Vagina (tissue), 2 donors: ENCODE measurements around the gene GZF1.

Experiments
- POLR2A ChIP-seq, 2 donors: fragments of 450-650 bp; IDR thresholded peaks; one replicate each; pipeline ENCODE4 v1.6.1; 2017; ENCODE audit warnings: antibody characterized with exemption in 2 of 2, mild to moderate bottlenecking in 2 of 2, moderate library complexity in 2 of 2
- POLR2AphosphoS5 ChIP-seq, 2 donors: sonication (generic); formaldehyde crosslinking; IDR thresholded peaks; one replicate each; pipeline ENCODE4 v1.9.0; 2017; ENCODE audit warnings: antibody characterized with exemption in 2 of 2, mild to moderate bottlenecking in 2 of 2, low read depth in 1 of 2; ENCODE audit not compliant: insufficient read depth in 1 of 2
- TF ChIP-seq, protein P1 (sequence below), 3 experiments: fragments of 450-650 bp in 2 of 3; fragments of 200-600 bp in 1 of 3; sonication (generic) in 1 of 3; IDR thresholded peaks; one replicate each; pipeline ENCODE4 v1.5.1; 2017 to 2019; ENCODE audit warnings: antibody characterized with exemption in 3 of 3, mild to moderate bottlenecking in 2 of 3, moderate library complexity in 2 of 3

DNA sequence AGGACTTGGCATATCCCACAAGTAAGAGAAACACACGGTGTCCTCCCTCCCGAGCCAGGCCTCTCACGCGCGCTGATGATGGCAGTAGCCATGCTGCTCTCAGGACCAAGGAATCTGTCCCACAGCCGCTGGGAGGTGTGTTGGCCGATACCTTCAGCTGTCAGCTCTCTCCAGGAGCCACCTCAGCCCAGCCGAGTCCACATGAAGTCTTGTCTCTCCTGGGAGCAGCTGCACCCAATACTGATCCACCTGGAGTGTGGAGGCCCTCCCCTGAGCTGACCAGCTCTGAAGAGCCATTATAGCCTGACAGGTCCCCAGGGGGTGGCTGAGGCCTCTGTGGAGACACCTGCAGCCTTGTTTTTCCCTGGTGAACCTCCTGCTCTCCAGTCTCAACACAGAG, 35.2 kb upstream of the GZF1 start:
- no peak for TF ChIP-seq POLR2AphosphoS5 (IDR thresholded peaks at IDR 0.05; ENCODE audit: insufficient read depth in 1 of 2, low read depth in 1 of 2)
- TF ChIP-seq, protein P1, sequence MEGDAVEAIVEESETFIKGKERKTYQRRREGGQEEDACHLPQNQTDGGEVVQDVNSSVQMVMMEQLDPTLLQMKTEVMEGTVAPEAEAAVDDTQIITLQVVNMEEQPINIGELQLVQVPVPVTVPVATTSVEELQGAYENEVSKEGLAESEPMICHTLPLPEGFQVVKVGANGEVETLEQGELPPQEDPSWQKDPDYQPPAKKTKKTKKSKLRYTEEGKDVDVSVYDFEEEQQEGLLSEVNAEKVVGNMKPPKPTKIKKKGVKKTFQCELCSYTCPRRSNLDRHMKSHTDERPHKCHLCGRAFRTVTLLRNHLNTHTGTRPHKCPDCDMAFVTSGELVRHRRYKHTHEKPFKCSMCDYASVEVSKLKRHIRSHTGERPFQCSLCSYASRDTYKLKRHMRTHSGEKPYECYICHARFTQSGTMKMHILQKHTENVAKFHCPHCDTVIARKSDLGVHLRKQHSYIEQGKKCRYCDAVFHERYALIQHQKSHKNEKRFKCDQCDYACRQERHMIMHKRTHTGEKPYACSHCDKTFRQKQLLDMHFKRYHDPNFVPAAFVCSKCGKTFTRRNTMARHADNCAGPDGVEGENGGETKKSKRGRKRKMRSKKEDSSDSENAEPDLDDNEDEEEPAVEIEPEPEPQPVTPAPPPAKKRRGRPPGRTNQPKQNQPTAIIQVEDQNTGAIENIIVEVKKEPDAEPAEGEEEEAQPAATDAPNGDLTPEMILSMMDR (IDR thresholded peaks at IDR 0.05) = no peak
- no peak for TF ChIP-seq POLR2A (IDR thresholded peaks at IDR 0.05)
